Neural crest cell (in vitro differentiated cells): Measurements from ENCODE around the gene ACMSD. TPM values are rescaled to one million over a fixed set of nuclear protein-coding genes. Genes with fewer than 3 reads are reported as not detected.
"Not testable (repeated sequence)": the region's sequence is repeated elsewhere in the genome, so short reads cannot be mapped to it uniquely, and the experiment has no call there.

Source experiments
- DNase-seq: peaks from one replicate; pipeline ENCODE4 v3.0.0; 2021; ENCODE audit warnings: low read depth, mixed read lengths, low spot score
- H3K27ac Mint-ChIP-seq: one replicate; pipeline ENCODE4 v1.8.0; 2021; ENCODE audit warnings: mild to moderate bottlenecking, mixed read lengths; ENCODE audit not compliant: unreplicated experiment
- H3K27me3 Mint-ChIP-seq: 2 replicates; pipeline ENCODE4 v1.8.0; 2021; ENCODE audit warnings: low read depth, mild to moderate bottlenecking, mixed read lengths
- H3K36me3 Mint-ChIP-seq: 2 replicates; pipeline ENCODE4 v1.8.0; 2021; ENCODE audit warnings: low read depth, mild to moderate bottlenecking, mixed read lengths
- H3K4me1 Mint-ChIP-seq: 2 replicates; pipeline ENCODE4 v1.8.0; 2021; ENCODE audit warnings: mixed read lengths
- H3K4me3 Mint-ChIP-seq: one replicate; pipeline ENCODE4 v1.8.0; 2021; ENCODE audit warnings: mild to moderate bottlenecking, mixed read lengths
- H3K9me3 Mint-ChIP-seq: 2 replicates; pipeline ENCODE4 v1.8.0; 2021; ENCODE audit warnings: mixed read lengths
- CTCF ChIP-seq: fragments of 200-600 bp; sonication (generic); conservative IDR thresholded peaks from 2 replicates; pipeline ENCODE4 v1.5.0; 2021; ENCODE audit warnings: antibody characterized with exemption, mild to moderate bottlenecking
- total RNA-seq: library from RNA; stranded (reverse); gene quantifications from 2 replicates; pipeline ENCODE4 v1.2.1, GENCODE V29; 2021

Gene ACMSD
- total RNA-seq, 1 donor from 2014 or later = not detected

GRCh38 chr2:134799936-134800335, 38.5 kb upstream of the ACMSD start:
- H3K27ac Mint-ChIP-seq = no peak overlapping the region
- H3K4me1 Mint-ChIP-seq = no peaks in the 10 kb centered on the region
- H3K27me3 Mint-ChIP-seq = no peaks in the 10 kb centered on the region
- peaks cover 11% of the 10 kb centered on the region for H3K9me3 Mint-ChIP-seq
- no peak for DNase-seq
- no peak overlapping the region for H3K4me3 Mint-ChIP-seq
- TF ChIP-seq CTCF = no peak
- peaks cover 7% of the 10 kb centered on the region for H3K36me3 Mint-ChIP-seq

- no peaks in the 10 kb centered on the region for H3K27me3 Mint-ChIP-seq
- no peaks in the 10 kb centered on the region for H3K4me1 Mint-ChIP-seq
Measured at GRCh38 chr2:134800341-134800740, 38.1 kb upstream of the ACMSD start.

GRCh38 chr2:134803609-134804405, 34.6 kb upstream of the ACMSD start:
- H3K9me3 Mint-ChIP-seq = peaks cover 16% of the 10 kb centered on the region
- not testable (repeated sequence) for H3K27ac Mint-ChIP-seq, H3K4me1 Mint-ChIP-seq, H3K27me3 Mint-ChIP-seq, H3K4me3 Mint-ChIP-seq, DNase-seq, H3K36me3 Mint-ChIP-seq

More at GRCh38 chr2:134800341-134800740, 38.1 kb upstream of the ACMSD start:
- Mint-ChIP-seq H3K9me3 (peaks cover 13% of the 10 kb centered on the region), H3K36me3 (peaks cover 7% of the 10 kb centered on the region), H3K27ac (no peak overlapping the region), H3K4me3 (no peak overlapping the region)
- no peak for DNase-seq
- no peak for TF ChIP-seq CTCF

- H3K36me3 Mint-ChIP-seq = peaks cover 7% of the 10 kb centered on the region
- H3K4me3 Mint-ChIP-seq = no peak overlapping the region
- no peaks in the 10 kb centered on the region for H3K27me3 Mint-ChIP-seq
- H3K4me1 Mint-ChIP-seq = no peaks in the 10 kb centered on the region
- peaks cover 3% of the 10 kb centered on the region for H3K9me3 Mint-ChIP-seq
- no peak overlapping the region for H3K27ac Mint-ChIP-seq
- no peak for DNase-seq
- no peak for TF ChIP-seq CTCF
Measured at GRCh38 chr2:134815741-134816140, 22.7 kb upstream of the ACMSD start.

- Mint-ChIP-seq H3K27me3 (no peaks in the 10 kb centered on the region), H3K9me3 (no peaks in the 10 kb centered on the region), H3K36me3 (no peaks in the 10 kb centered on the region), H3K27ac (no peak overlapping the region), H3K4me1 (no peaks in the 10 kb centered on the region), H3K4me3 (no peak overlapping the region)
- no peak for DNase-seq
- TF ChIP-seq CTCF = no peak
Measured at GRCh38 chr2:134818321-134818720, 20.1 kb upstream of the ACMSD start.

- no peak overlapping the region for H3K27ac Mint-ChIP-seq
- peaks cover 2% of the 10 kb centered on the region for H3K9me3 Mint-ChIP-seq
- peaks cover 3% of the 10 kb centered on the region for H3K4me1 Mint-ChIP-seq
- no peak for DNase-seq
- no peaks in the 10 kb centered on the region for H3K27me3 Mint-ChIP-seq
- peaks cover 3% of the 10 kb centered on the region for H3K36me3 Mint-ChIP-seq
- no peak overlapping the region for H3K4me3 Mint-ChIP-seq
- TF ChIP-seq CTCF = no peak
Measured at GRCh38 chr2:134819334-134819733, 19.1 kb upstream of the ACMSD start.
